OCI-LY7 (cell line): ENCODE results near the gene PGPEP1.

Experiments used
- CTCF ChIP-seq: fragments of 200-600 bp; sonication (generic); conservative IDR thresholded peaks from 2 replicates; pipeline ENCODE4 v1.5.1; 2014; ENCODE audit warnings: mild to moderate bottlenecking, antibody characterized with exemption, low read length, moderate library complexity, mixed read lengths
- EZH2phosphoT487 ChIP-seq: fragments of 200-600 bp; sonication (generic); IDR thresholded peaks from 2 replicates; pipeline ENCODE4 v1.6.1; 2018; ENCODE audit warnings: low read depth, borderline replicate concordance, mild to moderate bottlenecking, mixed run types, antibody characterized with exemption, low read length, moderate library complexity, mixed read lengths

- TF ChIP-seq EZH2phosphoT487 (no peak), CTCF (no peak)
These were observed 66.4 kb downstream of the PGPEP1 start for GRCh38 chr19:18406749-18407148.
